CD14-positive monocyte (primary cell): ENCODE results near the gene USP24. TPM values are rescaled to one million over a fixed set of nuclear protein-coding genes. Genes with fewer than 3 reads are reported as not detected.

ENCODE experiments used
- DNase-seq, 3 donors: peaks; one replicate each; pipeline ENCODE4 v3.0.0-alpha.2; 2011 to 2022
- H2AFZ ChIP-seq: 2 replicates; pipeline ENCODE4 v1.6.0; 2012; ENCODE audit warnings: mild to moderate bottlenecking, low read depth, low read length, inconsistent platforms; ENCODE audit not compliant: insufficient read depth, poor library complexity, severe bottlenecking
- H3K27ac ChIP-seq, 2 donors: 1 replicate in 1 of 2; 2 replicates in 1 of 2; pipeline ENCODE4 v1.5.1; 2012 to 2013; ENCODE audit warnings: low read length in 2 of 2, control low read depth in 1 of 2, inconsistent platforms in 1 of 2, low read depth in 1 of 2, mild to moderate bottlenecking in 1 of 2
- H3K27me3 ChIP-seq, 2 donors: one replicate each; pipeline versions ENCODE4 v1.6.0 to v1.6.1; 2011 to 2013; ENCODE audit warnings: low read length in 2 of 2; ENCODE audit not compliant: control insufficient read depth in 2 of 2, insufficient read depth in 2 of 2
- H3K36me3 ChIP-seq, 2 donors: replicated peaks in 1 of 2; 1 replicate in 1 of 2; 2 replicates in 1 of 2; pipeline versions ENCODE4 v1.5.1 to v1.6.1; 2012 to 2013; ENCODE audit warnings: low read length in 2 of 2, control low read depth in 1 of 2, inconsistent platforms in 1 of 2, mild to moderate bottlenecking in 1 of 2; ENCODE audit not compliant: insufficient read depth in 2 of 2, control insufficient read depth in 1 of 2
- H3K4me1 ChIP-seq, 2 donors: 1 replicate in 1 of 2; 2 replicates in 1 of 2; pipeline versions ENCODE4 v1.5.1 to v1.6.1; 2012 to 2013; ENCODE audit warnings: low read length in 2 of 2, control low read depth in 1 of 2, inconsistent platforms in 1 of 2, mild to moderate bottlenecking in 1 of 2, moderate library complexity in 1 of 2; ENCODE audit not compliant: insufficient read depth in 2 of 2, control insufficient read depth in 1 of 2
- H3K4me2 ChIP-seq: replicated peaks from 2 replicates; pipeline ENCODE3; 2012; ENCODE audit warnings: low read length, moderate library complexity, mild to moderate bottlenecking; ENCODE audit not compliant: poor library complexity, severe bottlenecking; ENCODE audit errors: extremely low read depth
- H3K4me3 ChIP-seq, 3 experiments: fragments of 200-600 bp in 1 of 3; sonication (generic) in 1 of 3; replicated peaks in 1 of 3; 1 replicate in 2 of 3; 2 replicates in 1 of 3; pipeline ENCODE4 v1.5.1; 2011 to 2013; ENCODE audit warnings: low read length in 3 of 3, mild to moderate bottlenecking in 3 of 3, control low read depth in 2 of 3, low read depth in 2 of 3, inconsistent platforms in 1 of 3, moderate library complexity in 1 of 3
- H3K79me2 ChIP-seq: 2 replicates; pipeline ENCODE4 v1.6.0; 2012; ENCODE audit warnings: mild to moderate bottlenecking, control low read depth, inconsistent platforms, low read length, moderate library complexity; ENCODE audit not compliant: insufficient read depth
- H3K9ac ChIP-seq: 2 replicates; pipeline ENCODE4 v1.6.0; 2017; ENCODE audit warnings: low read length, mild to moderate bottlenecking; ENCODE audit not compliant: insufficient read depth, poor library complexity, severe bottlenecking
- H3K9me3 ChIP-seq, 2 donors: replicated peaks in 1 of 2; 1 replicate in 1 of 2; 2 replicates in 1 of 2; pipeline versions ENCODE4 v1.5.1 to v1.6.1; 2012 to 2013; ENCODE audit warnings: low read length in 2 of 2, control low read depth in 1 of 2; ENCODE audit not compliant: control insufficient read depth in 1 of 2, insufficient read depth in 1 of 2
- H4K20me1 ChIP-seq: 2 replicates; pipeline ENCODE4 v1.6.0; 2012; ENCODE audit warnings: mild to moderate bottlenecking, low read length, control low read depth, moderate library complexity; ENCODE audit not compliant: insufficient read depth
- H3K27ac Mint-ChIP-seq, 7 donors: one replicate each; pipeline ENCODE4 v1.8.0; 2020; ENCODE audit warnings: mild to moderate bottlenecking in 7 of 7, mixed read lengths in 7 of 7, moderate library complexity in 6 of 7, inconsistent platforms in 2 of 7
- H3K27me3 Mint-ChIP-seq, 3 donors: one replicate each; pipeline ENCODE4 v1.8.0; 2021 to 2022; ENCODE audit warnings: low read depth in 3 of 3, mild to moderate bottlenecking in 3 of 3, mixed read lengths in 3 of 3, moderate library complexity in 3 of 3, inconsistent platforms in 1 of 3
- H3K36me3 Mint-ChIP-seq, 2 donors: one replicate each; pipeline ENCODE4 v1.8.0; 2020; ENCODE audit warnings: mixed read lengths in 2 of 2, inconsistent platforms in 1 of 2, mild to moderate bottlenecking in 1 of 2
- H3K4me1 Mint-ChIP-seq: one replicate; pipeline ENCODE4 v1.8.0; 2020; ENCODE audit warnings: mild to moderate bottlenecking, mixed read lengths
- H3K4me3 Mint-ChIP-seq, 2 donors: one replicate each; pipeline ENCODE4 v1.8.0; 2020; ENCODE audit warnings: mild to moderate bottlenecking in 2 of 2, mixed read lengths in 2 of 2, moderate library complexity in 1 of 2
- H3K9me3 Mint-ChIP-seq, 7 donors: one replicate each; pipeline ENCODE4 v1.8.0; 2020 to 2022; ENCODE audit warnings: mixed read lengths in 7 of 7, mild to moderate bottlenecking in 6 of 7, moderate library complexity in 6 of 7, inconsistent platforms in 2 of 7
- WGBS: methylation state at CpG from one replicate; pipeline ENCODE4 v1.1.5; 2013; ENCODE audit warnings: missing lambda C conversion rate; ENCODE audit not compliant: insufficient coverage; 5-methylcytosine and 5-hydroxymethylcytosine counted together
- intact Hi-C, 2 donors: fragments of 100-400 bp; cut with micrococcal nuclease; formaldehyde crosslinking; loops; one replicate each; pipeline versions ENCODE4 v1.15.0 to v1.15.1; 2023
- polyA plus RNA-seq, 3 donors: library from polyadenylated mRNA; depleted of rRNA in 1 of 3; unstranded in 2 of 3; stranded (reverse) in 1 of 3; fragments of 300-500 nt in 2 of 3; fragments of >200 nt in 1 of 3; fragmentation: Illumina TruSeq in 2 of 3; gene quantifications; 1 replicate in 2 of 3; 2 replicates in 1 of 3; pipeline ENCODE4 v1.2.3, GENCODE V29; 2012 to 2021
- TF ChIP-seq, protein P1 (sequence below): fragments of 200-600 bp; IDR thresholded peaks from one replicate; pipeline ENCODE4 v1.8.0; 2022; ENCODE audit warnings: antibody characterized with exemption, mild to moderate bottlenecking

Gene USP24
- polyA plus RNA-seq, 3 donors: 1.1 to 14.2 (median 2.1) TPM

DNA sequence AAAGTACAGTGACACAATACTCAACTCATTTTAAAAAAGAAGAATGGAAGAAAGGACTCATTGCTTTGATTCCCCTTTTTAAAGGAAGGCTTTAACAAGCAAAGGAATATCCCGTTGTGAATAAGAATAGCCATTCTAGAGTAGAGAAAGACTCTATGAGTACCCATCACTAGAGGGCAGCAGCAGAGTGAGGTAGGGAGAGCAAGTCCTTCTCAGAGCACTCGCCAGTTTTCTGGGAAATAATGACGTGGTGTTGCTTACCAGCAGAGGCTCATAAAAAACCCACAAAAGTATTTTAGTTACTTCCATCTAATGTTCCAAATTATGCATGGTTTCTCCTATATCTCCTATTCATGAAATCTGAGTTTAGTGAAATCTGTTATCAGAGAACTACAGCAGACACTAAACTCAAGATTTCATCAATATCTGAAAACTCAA, 74.6 kb downstream of the USP24 start:
- WGBS: no CpG with 5 or more reads among the region's 3 CpGs
- H3K27ac ChIP-seq: no peak overlapping the region
- TF ChIP-seq, protein P1, sequence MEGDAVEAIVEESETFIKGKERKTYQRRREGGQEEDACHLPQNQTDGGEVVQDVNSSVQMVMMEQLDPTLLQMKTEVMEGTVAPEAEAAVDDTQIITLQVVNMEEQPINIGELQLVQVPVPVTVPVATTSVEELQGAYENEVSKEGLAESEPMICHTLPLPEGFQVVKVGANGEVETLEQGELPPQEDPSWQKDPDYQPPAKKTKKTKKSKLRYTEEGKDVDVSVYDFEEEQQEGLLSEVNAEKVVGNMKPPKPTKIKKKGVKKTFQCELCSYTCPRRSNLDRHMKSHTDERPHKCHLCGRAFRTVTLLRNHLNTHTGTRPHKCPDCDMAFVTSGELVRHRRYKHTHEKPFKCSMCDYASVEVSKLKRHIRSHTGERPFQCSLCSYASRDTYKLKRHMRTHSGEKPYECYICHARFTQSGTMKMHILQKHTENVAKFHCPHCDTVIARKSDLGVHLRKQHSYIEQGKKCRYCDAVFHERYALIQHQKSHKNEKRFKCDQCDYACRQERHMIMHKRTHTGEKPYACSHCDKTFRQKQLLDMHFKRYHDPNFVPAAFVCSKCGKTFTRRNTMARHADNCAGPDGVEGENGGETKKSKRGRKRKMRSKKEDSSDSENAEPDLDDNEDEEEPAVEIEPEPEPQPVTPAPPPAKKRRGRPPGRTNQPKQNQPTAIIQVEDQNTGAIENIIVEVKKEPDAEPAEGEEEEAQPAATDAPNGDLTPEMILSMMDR: peak; percentile 88
- H2AFZ ChIP-seq: no peak overlapping the region
- DNase-seq: peak; percentile 38 to 65 (median 62)
- H3K36me3 ChIP-seq: peaks cover 83 to 96% of the 10 kb centered on the region in 2 donors
- Mint-ChIP-seq H3K4me3 (no peak overlapping the region), H3K9me3 (no peaks in the 10 kb centered on the region), H3K27me3 (peaks cover 0 to 1% (median 0%) of the 10 kb centered on the region in 3 donors), H3K4me1 (peaks cover 6% of the 10 kb centered on the region), H3K27ac (no peak overlapping the region), H3K36me3 (peaks cover 44 to 46% of the 10 kb centered on the region in 2 donors)
- no peaks in the 10 kb centered on the region for H3K4me1 ChIP-seq
- no peak overlapping the region for H3K4me3 ChIP-seq
- no peaks in the 10 kb centered on the region for H3K9me3 ChIP-seq
- no peaks in the 10 kb centered on the region for H3K79me2 ChIP-seq
- no peak overlapping the region for H3K9ac ChIP-seq
- H4K20me1 ChIP-seq: no peaks in the 10 kb centered on the region
- no peaks in the 10 kb centered on the region for H3K27me3 ChIP-seq
- intact Hi-C loops: loop anchor here (2.0 to 10.0 kb wide), 3 partner anchors 136 to 1444 kb away; no protein-coding TSS in a partner anchor
- no peak overlapping the region for H3K4me2 ChIP-seq

DNA sequence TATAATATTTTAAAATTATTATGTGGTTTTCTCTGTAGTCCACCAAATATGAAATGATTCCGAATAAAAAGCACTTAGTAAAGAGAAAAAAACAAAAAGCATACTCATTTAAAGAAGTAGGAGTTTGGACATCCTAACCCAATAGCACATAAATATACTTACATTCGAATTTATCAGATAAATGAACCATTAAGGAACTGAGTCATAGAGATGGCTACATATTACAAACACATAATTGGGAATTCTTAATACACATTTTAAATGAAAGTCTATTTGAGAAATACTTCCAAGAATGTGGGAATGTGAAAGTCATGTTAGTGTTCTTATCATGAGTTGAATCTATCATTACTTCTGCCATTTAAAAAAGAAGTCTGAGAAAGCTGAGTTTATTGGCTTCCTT, 75.0 kb downstream of the USP24 start:
- DNase-seq: no peak
- no peak overlapping the region for H3K4me2 ChIP-seq
- Mint-ChIP-seq H3K27me3 (peaks cover 0 to 1% (median 0%) of the 10 kb centered on the region in 3 donors), H3K4me1 (peaks cover 6% of the 10 kb centered on the region), H3K36me3 (peaks cover 40 to 46% of the 10 kb centered on the region in 2 donors), H3K4me3 (no peak overlapping the region), H3K9me3 (no peaks in the 10 kb centered on the region), H3K27ac (no peak overlapping the region)
- H3K27ac ChIP-seq: no peak overlapping the region
- intact Hi-C loops: loop anchor here (2.0 to 10.0 kb wide), 3 partner anchors 137 to 1445 kb away; no protein-coding TSS in a partner anchor
- no peak overlapping the region for H3K4me3 ChIP-seq
- WGBS: no CpG with 5 or more reads among the region's 2 CpGs
- H3K27me3 ChIP-seq: no peaks in the 10 kb centered on the region
- no peaks in the 10 kb centered on the region for H3K4me1 ChIP-seq
- H3K9ac ChIP-seq: no peak overlapping the region
- no peaks in the 10 kb centered on the region for H3K79me2 ChIP-seq
- TF ChIP-seq, protein P1: no peak
- no peak overlapping the region for H2AFZ ChIP-seq
- no peaks in the 10 kb centered on the region for H4K20me1 ChIP-seq
- H3K36me3 ChIP-seq: peaks cover 83 to 96% of the 10 kb centered on the region in 2 donors
- no peaks in the 10 kb centered on the region for H3K9me3 ChIP-seq
